ENCODE data around the gene SMPDL3B. TPM values are rescaled to one million over a fixed set of nuclear protein-coding genes. Genes with fewer than 3 reads are reported as not detected.

The SMPDL3B gene
- polyA plus RNA-seq, 3 donors, result 0.13 to 0.21 TPM; not detected in 1

DNA sequence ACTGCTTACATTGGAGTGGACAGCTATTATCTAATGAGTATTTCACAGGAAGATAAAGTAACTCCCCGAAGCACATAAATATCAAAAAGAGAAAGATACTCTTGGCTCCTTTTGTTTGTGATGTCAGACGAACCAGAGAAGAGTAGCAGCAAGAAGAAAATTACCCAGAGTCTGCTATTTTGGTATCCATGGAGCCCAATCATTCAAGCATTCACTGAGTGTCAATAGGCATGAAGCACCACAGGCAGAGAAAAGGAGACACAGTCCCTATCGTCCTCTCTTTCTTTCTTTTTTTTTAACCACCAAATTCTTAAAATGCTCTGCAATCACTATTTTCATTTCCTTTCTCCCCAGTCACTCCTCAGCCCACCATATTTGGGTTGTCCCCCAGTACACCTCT lies 40.3 kb upstream of the SMPDL3B start:
- Histone ChIP-seq H3K9me3 (replicated peaks in 1 of 2; ENCODE audit: control insufficient read depth in 1 of 2, insufficient read depth in 1 of 2, low read length in 2 of 2) (no peaks in the 10 kb centered on the region), H3K36me3 (replicated peaks in 1 of 2; ENCODE audit: control insufficient read depth in 1 of 2, insufficient read depth in 2 of 2, low read length in 2 of 2) (peaks cover 62 to 81% of the 10 kb centered on the region in 2 donors), H3K4me3 (replicated peaks in 1 of 3; ENCODE audit: low read depth in 2 of 3, low read length in 3 of 3) (no peak overlapping the region), H3K4me2 (replicated peaks; ENCODE audit: extremely low read depth, low read length, poor library complexity, severe bottlenecking) (no peak overlapping the region), H3K4me1 (ENCODE audit: control insufficient read depth in 1 of 2, insufficient read depth in 2 of 2, low read length in 2 of 2) (peaks cover 37 to 40% of the 10 kb centered on the region in 2 donors), H2AFZ (ENCODE audit: insufficient read depth, low read depth, low read length, poor library complexity, severe bottlenecking) (no peak overlapping the region), H4K20me1 (ENCODE audit: insufficient read depth, low read length) (no peaks in the 10 kb centered on the region), H3K79me2 (ENCODE audit: insufficient read depth, low read length) (peaks cover 82% of the 10 kb centered on the region), H3K9ac (ENCODE audit: insufficient read depth, low read length, poor library complexity, severe bottlenecking) (no peak overlapping the region), H3K27ac (ENCODE audit: low read depth in 1 of 2, low read length in 2 of 2) (peak overlapping the region in 1 of 2 donors; percentile 91), H3K27me3 (ENCODE audit: control insufficient read depth in 2 of 2, insufficient read depth in 2 of 2, low read length in 2 of 2) (no peaks in the 10 kb centered on the region)
- intact Hi-C loops (cut with micrococcal nuclease), result no loop called here
- Mint-ChIP-seq H3K9me3 (peaks cover 0 to 2% (median 0%) of the 10 kb centered on the region in 7 donors), H3K36me3 (peaks cover 66 to 83% of the 10 kb centered on the region in 2 donors), H3K4me1 (peaks cover 43% of the 10 kb centered on the region), H3K4me3 (no peak overlapping the region), H3K27me3 (ENCODE audit: low read depth in 3 of 3) (no peaks in the 10 kb centered on the region), H3K27ac (peak overlapping the region; percentile 64 to 92 (median 80))
- TF ChIP-seq CTCF (IDR thresholded peaks at IDR 0.05), result no peak
- WGBS (ENCODE audit: insufficient coverage), result 78% methylated on average over 2 of the region's 3 CpGs
- DNase-seq, result no peak

- intact Hi-C loops (cut with micrococcal nuclease), result loop anchor here in 1 of 2 donors (5.0 kb wide), 1 partner anchor 36 kb away; no protein-coding TSS in a partner anchor
- Mint-ChIP-seq H3K27ac (peak overlapping the region in 4 of 7 donors; percentile 37 to 86 (median 58)), H3K4me3 (no peak overlapping the region), H3K36me3 (peaks cover 48 to 75% of the 10 kb centered on the region in 2 donors), H3K9me3 (no peaks in the 10 kb centered on the region), H3K4me1 (peaks cover 38% of the 10 kb centered on the region), H3K27me3 (ENCODE audit: low read depth in 3 of 3) (no peaks in the 10 kb centered on the region)
- Histone ChIP-seq H3K79me2 (ENCODE audit: insufficient read depth, low read length) (peaks cover 92% of the 10 kb centered on the region), H4K20me1 (ENCODE audit: insufficient read depth, low read length) (no peaks in the 10 kb centered on the region), H3K4me2 (replicated peaks; ENCODE audit: extremely low read depth, low read length, poor library complexity, severe bottlenecking) (no peak overlapping the region), H3K36me3 (replicated peaks in 1 of 2; ENCODE audit: control insufficient read depth in 1 of 2, insufficient read depth in 2 of 2, low read length in 2 of 2) (peaks cover 58 to 86% of the 10 kb centered on the region in 2 donors), H3K9ac (ENCODE audit: insufficient read depth, low read length, poor library complexity, severe bottlenecking) (no peak overlapping the region), H3K27me3 (ENCODE audit: control insufficient read depth in 2 of 2, insufficient read depth in 2 of 2, low read length in 2 of 2) (no peaks in the 10 kb centered on the region), H3K4me1 (ENCODE audit: control insufficient read depth in 1 of 2, insufficient read depth in 2 of 2, low read length in 2 of 2) (peaks cover 24 to 29% of the 10 kb centered on the region in 2 donors), H2AFZ (ENCODE audit: insufficient read depth, low read depth, low read length, poor library complexity, severe bottlenecking) (no peak overlapping the region), H3K4me3 (replicated peaks in 1 of 3; ENCODE audit: low read depth in 2 of 3, low read length in 3 of 3) (no peak overlapping the region), H3K27ac (ENCODE audit: low read depth in 1 of 2, low read length in 2 of 2) (peak overlapping the region in 1 of 2 donors; percentile 70), H3K9me3 (replicated peaks in 1 of 2; ENCODE audit: control insufficient read depth in 1 of 2, insufficient read depth in 1 of 2, low read length in 2 of 2) (no peaks in the 10 kb centered on the region)
- TF ChIP-seq CTCF (IDR thresholded peaks at IDR 0.05), result no peak
- WGBS (ENCODE audit: insufficient coverage), result no CpG with 5 or more reads among the region's 2 CpGs
- no peak for DNase-seq
Observed at GRCh38 chr1:27906759-27907158, 28.0 kb upstream of the SMPDL3B start.
